Caco-2 (cell line): ENCODE results near the gene TMEM170B. TPM values are rescaled to one million over a fixed set of nuclear protein-coding genes. Genes with fewer than 3 reads are reported as not detected.

Experiments used
- Bru-seq: library from RNA; stranded (reverse); fragments of 400-500 nt; gene quantifications from one replicate; lab custom pipeline; 2021; lab: Mats Ljungman, UMichigan
- BruChase-seq, 2 experiments: library from RNA; stranded (reverse); fragments of 400-500 nt; gene quantifications; one replicate each; lab custom pipeline; 2021; lab: Mats Ljungman, UMichigan
- BruUV-seq: library from RNA; stranded (reverse); fragments of 400-500 nt; replicated peaks from 2 replicates; lab custom pipeline; 2021; lab: Mats Ljungman, UMichigan
- CTCF ChIA-PET: fragments of 300-600 bp; sonication (Branson Sonifier 250); formaldehyde crosslinking; loops from one replicate; lab custom pipeline; 2022; ENCODE audit warnings: antibody characterized with exemption; lab: Charles Lee
- POLR2A ChIA-PET: fragments of 300-600 bp; sonication (Branson Sonifier 250); formaldehyde crosslinking; loops from one replicate; lab custom pipeline; 2022; ENCODE audit warnings: antibody characterized with exemption; lab: Charles Lee
- DNase-seq, 2 experiments: peaks; one replicate each; pipeline versions ENCODE4 v3.0.0 to v3.0.0-alpha.2; 2020 to 2022
- H3K27me3 ChIP-seq: replicated peaks from 2 replicates; pipeline ENCODE4 v1.6.0; 2011; ENCODE audit warnings: low read length; ENCODE audit not compliant: control insufficient read depth, insufficient read depth
- H3K36me3 ChIP-seq: 2 replicates; pipeline ENCODE4 v1.5.1; 2011; ENCODE audit warnings: low read length; ENCODE audit not compliant: control insufficient read depth, insufficient read depth
- H3K4me1 ChIP-seq: fragments of 250-450 bp; sonication (Bioruptor Pico); 2 replicates; pipeline ENCODE4 v1.5.1; 2020; ENCODE audit warnings: mild to moderate bottlenecking
- H3K4me3 ChIP-seq: 2 replicates; pipeline ENCODE4 v1.5.1; 2011; ENCODE audit warnings: low read depth, mild to moderate bottlenecking, control low read depth, low read length
- H3K9me3 ChIP-seq: fragments of 250-450 bp; sonication (Bioruptor Pico); 2 replicates; pipeline ENCODE4 v1.5.1; 2020; ENCODE audit warnings: mild to moderate bottlenecking, moderate library complexity
- H3K27ac Mint-ChIP-seq: one replicate; pipeline ENCODE4 v1.8.0; 2022; ENCODE audit warnings: mixed read lengths; ENCODE audit not compliant: unreplicated experiment
- H3K27me3 Mint-ChIP-seq: one replicate; pipeline ENCODE4 v1.8.0; 2022; ENCODE audit warnings: mixed read lengths; ENCODE audit not compliant: insufficient read depth, unreplicated experiment
- H3K36me3 Mint-ChIP-seq: one replicate; pipeline ENCODE4 v1.8.0; 2022; ENCODE audit warnings: mild to moderate bottlenecking, mixed read lengths; ENCODE audit not compliant: insufficient read depth, unreplicated experiment
- H3K4me1 Mint-ChIP-seq: one replicate; pipeline ENCODE4 v1.8.0; 2022; ENCODE audit warnings: low read depth, mixed read lengths; ENCODE audit not compliant: unreplicated experiment
- H3K4me3 Mint-ChIP-seq: one replicate; pipeline ENCODE4 v1.8.0; 2022; ENCODE audit warnings: mild to moderate bottlenecking, moderate library complexity, mixed read lengths; ENCODE audit not compliant: unreplicated experiment
- H3K9me3 Mint-ChIP-seq: one replicate; pipeline ENCODE4 v1.8.0; 2022; ENCODE audit warnings: mixed read lengths; ENCODE audit not compliant: unreplicated experiment
- CTCF ChIP-seq, 2 experiments: fragments of 200-600 bp in 1 of 2; IDR thresholded peaks; 1 replicate in 1 of 2; 2 replicates in 1 of 2; pipeline versions ENCODE4 v1.5.1 to v1.8.0; 2011 to 2022; ENCODE audit warnings: antibody characterized with exemption in 1 of 2, control low read depth in 1 of 2, inconsistent platforms in 1 of 2, low read depth in 1 of 2, low read length in 1 of 2, mild to moderate bottlenecking in 1 of 2, moderate library complexity in 1 of 2; ENCODE audit not compliant: insufficient read depth in 1 of 2, severe bottlenecking in 1 of 2, unreplicated experiment in 1 of 2
- intact Hi-C: fragments of 100-400 bp; cut with micrococcal nuclease; formaldehyde crosslinking; loops from one replicate; pipeline ENCODE4 v1.10.0; 2022; ENCODE audit not compliant: unreplicated experiment
- long read RNA-seq: library from polyadenylated mRNA; stranded (forward); transcript quantifications from one replicate; pipeline ENCODE4 v2.0.0, GENCODE V29; 2022
- total RNA-seq: library from RNA; stranded (reverse); gene quantifications from 2 replicates; pipeline ENCODE4 v1.2.3, GENCODE V29; 2022

Gene TMEM170B
- 3.1 and 4.0 TPM in 2 replicates for total RNA-seq
- percentile 59 among the genes with signal in this experiment for Bru-seq, nascent RNA
- BruChase-seq, experiment 1, labeled RNA remaining after a 2-hour chase, result percentile 73 among the genes with signal in this experiment
- percentile 65 among the genes with signal in this experiment for BruChase-seq, experiment 2, labeled RNA remaining after a 6-hour chase
- long read RNA-seq, full-length matches to known transcripts, result 3 of 3 reads
- long read RNA-seq, partial matches to known transcripts, result 0 of 3 reads
- long read RNA-seq, other reads (novel, unspliced or antisense), result 0 of 3 reads

- ChIA-PET CTCF (no interaction called here), POLR2A (no interaction called here)
- Histone ChIP-seq H3K9me3 (no peaks in the 10 kb centered on the region), H3K4me1 (peaks cover 13% of the 10 kb centered on the region), H3K36me3 (no peaks in the 10 kb centered on the region), H3K4me3 (peak within 1 kb of the TSS; percentile 71), H3K27me3 (no peaks in the 10 kb centered on the region)
- peak within 1 kb of the TSS; percentile 24 for H3K27ac Mint-ChIP-seq
- BruUV-seq, result no TSS peak
- intact Hi-C loops, result no loop called here
- peak within 1 kb of the TSS; percentile 72 for H3K4me3 Mint-ChIP-seq
- peak; percentile 91 to 95 for DNase-seq
- no peaks in the 10 kb centered on the region for H3K4me1 Mint-ChIP-seq
- H3K36me3 Mint-ChIP-seq, result peaks cover 11% of the 10 kb centered on the region
- peaks cover 2% of the 10 kb centered on the region for H3K27me3 Mint-ChIP-seq
- no peaks in the 10 kb centered on the region for H3K9me3 Mint-ChIP-seq
- TF ChIP-seq CTCF (IDR thresholded peaks at IDR 0.05; ENCODE audit: insufficient read depth in 1 of 2, low read depth in 1 of 2, low read length in 1 of 2, severe bottlenecking in 1 of 2, unreplicated experiment in 1 of 2), result no peak
Measured at GRCh38 chr6:11537229-11538051, at the start of gene TMEM170B. TMEM170B (plus strand) TSS chr6:11537749; CDS start chr6:11538278, 529 bp downstream.

- Histone ChIP-seq H3K4me3 (no peak overlapping the region), H3K27me3 (no peaks in the 10 kb centered on the region), H3K4me1 (peaks cover 17% of the 10 kb centered on the region; the same call in 1 of the 2 replicates), H3K36me3 (no peaks in the 10 kb centered on the region), H3K9me3 (no peaks in the 10 kb centered on the region)
- no peak for DNase-seq
- intact Hi-C loops, result no loop called here
- H3K4me1 Mint-ChIP-seq, result no peaks in the 10 kb centered on the region
- BruUV-seq, result no TSS peak
- no peaks in the 10 kb centered on the region for H3K36me3 Mint-ChIP-seq
- H3K27ac Mint-ChIP-seq, result no peak overlapping the region
- no peaks in the 10 kb centered on the region for H3K27me3 Mint-ChIP-seq
- CTCF ChIA-PET, result no interaction called here
- POLR2A ChIA-PET, result no interaction called here
- H3K4me3 Mint-ChIP-seq, result no peak overlapping the region
- no peak for TF ChIP-seq CTCF (IDR thresholded peaks at IDR 0.05; ENCODE audit: insufficient read depth in 1 of 2, low read depth in 1 of 2, low read length in 1 of 2, severe bottlenecking in 1 of 2, unreplicated experiment in 1 of 2)
- H3K9me3 Mint-ChIP-seq, result no peaks in the 10 kb centered on the region
Measured at GRCh38 chr6:11490996-11491395, 46.6 kb upstream of the TMEM170B start.

- H3K4me1 Mint-ChIP-seq, result peaks cover 3% of the 10 kb centered on the region
- no peaks in the 10 kb centered on the region for H3K9me3 Mint-ChIP-seq
- no peak for DNase-seq
- CTCF ChIA-PET, result no interaction called here
- H3K36me3 Mint-ChIP-seq, result no peaks in the 10 kb centered on the region
- no peaks in the 10 kb centered on the region for H3K27me3 ChIP-seq
- H3K4me3 Mint-ChIP-seq, result no peak overlapping the region
- H3K4me1 ChIP-seq, result peaks cover 18% of the 10 kb centered on the region; the same call in 1 of the 2 replicates
- no peaks in the 10 kb centered on the region for H3K9me3 ChIP-seq
- POLR2A ChIA-PET, result no interaction called here
- intact Hi-C loops, result no loop called here
- TF ChIP-seq CTCF (IDR thresholded peaks at IDR 0.05; ENCODE audit: insufficient read depth in 1 of 2, low read depth in 1 of 2, low read length in 1 of 2, severe bottlenecking in 1 of 2, unreplicated experiment in 1 of 2), result no peak
- no peak overlapping the region for H3K4me3 ChIP-seq
- H3K27me3 Mint-ChIP-seq, result no peaks in the 10 kb centered on the region
- no TSS peak for BruUV-seq
- no peaks in the 10 kb centered on the region for H3K36me3 ChIP-seq
- no peak overlapping the region for H3K27ac Mint-ChIP-seq
Measured at GRCh38 chr6:11491596-11492463, 45.7 kb upstream of the TMEM170B start.
